ENCODE data around the gene TRIM22.

Gene TRIM22

GRCh38 chr11:5691964-5692361 is 2.4 kb downstream of the TRIM22 start:
- peak overlapping the region; percentile 74 for H3K4me3 ChIP-seq (ENCODE audit: low read depth, low read length)
- no peak for TF ChIP-seq CTCF (IDR thresholded peaks at IDR 0.05; ENCODE audit: borderline replicate concordance, insufficient read depth, low read depth, low read length)

- no peak overlapping the region for H3K4me3 ChIP-seq (ENCODE audit: low read depth, low read length)
- TF ChIP-seq CTCF (IDR thresholded peaks at IDR 0.05; ENCODE audit: borderline replicate concordance, insufficient read depth, low read depth, low read length): no peak
These were observed 5.1 kb downstream of the TRIM22 start for GRCh38 chr11:5694642-5695041.

GRCh38 chr11:5695580-5695979 is 6.0 kb downstream of the TRIM22 start:
- TF ChIP-seq CTCF (IDR thresholded peaks at IDR 0.05; ENCODE audit: borderline replicate concordance, insufficient read depth, low read depth, low read length): no peak
- no peak overlapping the region for H3K4me3 ChIP-seq (ENCODE audit: low read depth, low read length)

GRCh38 chr11:5696210-5696609 is 6.6 kb downstream of the TRIM22 start:
- TF ChIP-seq CTCF (IDR thresholded peaks at IDR 0.05; ENCODE audit: borderline replicate concordance, insufficient read depth, low read depth, low read length): no peak

GRCh38 chr11:5698281-5698680 is 8.7 kb downstream of the TRIM22 start:
- H3K4me3 ChIP-seq (ENCODE audit: low read depth, low read length): no peak overlapping the region
- no peak for TF ChIP-seq CTCF (IDR thresholded peaks at IDR 0.05; ENCODE audit: borderline replicate concordance, insufficient read depth, low read depth, low read length)

More at GRCh38 chr11:5696210-5696609, 6.6 kb downstream of the TRIM22 start:
- H3K4me3 ChIP-seq (ENCODE audit: low read depth, low read length): no peak overlapping the region

GRCh38 chr11:5700421-5701054 is 10.9 kb downstream of the TRIM22 start:
- TF ChIP-seq CTCF (IDR thresholded peaks at IDR 0.05; ENCODE audit: borderline replicate concordance, insufficient read depth, low read depth, low read length): no peak
- H3K4me3 ChIP-seq (ENCODE audit: low read depth, low read length): no peak overlapping the region

GRCh38 chr11:5701055-5701577 is 11.5 kb downstream of the TRIM22 start:
- TF ChIP-seq CTCF (IDR thresholded peaks at IDR 0.05; ENCODE audit: borderline replicate concordance, insufficient read depth, low read depth, low read length): no peak
- H3K4me3 ChIP-seq (ENCODE audit: low read depth, low read length): no peak overlapping the region

Data from GM12875 (cell line).